HCT116 (cell line): ENCODE results near the gene SIL1. TPM values are rescaled to one million over a fixed set of nuclear protein-coding genes. Genes with fewer than 3 reads are reported as not detected.

Experiments
- ATAC-seq: fragments of 200-7000 bp; cut with Tn5 transposase; 2 replicates; pipeline ENCODE4 v1.9.1; 2020; ENCODE audit warnings: mild to moderate bottlenecking, moderate library complexity
- BruUV-seq: library from RNA; stranded (reverse); fragments of 400-500 nt; replicated peaks from 2 replicates; lab custom pipeline; 2021; lab: Mats Ljungman, UMichigan
- CTCF ChIA-PET: fragments of 300-600 bp; sonication (Branson Sonifier 250); formaldehyde crosslinking; loops from one replicate; lab custom pipeline; 2021; ENCODE audit warnings: antibody characterized with exemption; lab: Charles Lee
- POLR2A ChIA-PET: fragments of 300-600, 350-600 bp; sonication (Branson Sonifier 250); formaldehyde crosslinking; loops from one replicate; lab custom pipeline; 2021; ENCODE audit warnings: antibody characterized with exemption; lab: Charles Lee
- RAD21 ChIA-PET, 2 experiments: fragments of 300-600 bp; sonication (Branson Sonifier 250); formaldehyde crosslinking; loops; one replicate each; lab custom pipeline; 2023; ENCODE audit warnings: low total read pairs in 2 of 2; ENCODE audit not compliant: uncharacterized antibody in 2 of 2, unreplicated experiment in 2 of 2, low non-redundant PET in 1 of 2; lab: Charles Lee
- DNase-seq: peaks from one replicate; pipeline ENCODE4 v3.0.0-alpha.2; 2010; ENCODE audit warnings: low read depth, low spot score
- H2AFZ ChIP-seq: fragments of 200-600 bp; shearing (Covaris generic), sonication (generic); 2 replicates; pipeline ENCODE4 v1.6.1; 2017; ENCODE audit warnings: low read depth, mixed run types, mixed read lengths, antibody characterized with exemption, low read length; ENCODE audit not compliant: poor library complexity, severe bottlenecking
- H3K27ac ChIP-seq: 2 replicates; pipeline ENCODE4 v1.5.1; 2012; ENCODE audit warnings: low read depth, low read length
- H3K27me3 ChIP-seq: fragments of 200-600 bp; sonication (generic); 2 replicates; pipeline ENCODE4 v1.6.1; 2016; ENCODE audit warnings: mixed run types, low read length, mixed read lengths; ENCODE audit not compliant: insufficient read depth
- H3K36me3 ChIP-seq, 2 experiments: fragments of 200-500 bp in 1 of 2; fragments of 200-600 bp in 1 of 2; sonication (Bioruptor generic) in 1 of 2; sonication (generic) in 1 of 2; 2 replicates each; pipeline versions ENCODE4 v1.5.1 to v1.6.1; 2014 to 2016; ENCODE audit warnings: low read length in 2 of 2, inconsistent platforms in 1 of 2, mixed read lengths in 1 of 2, mixed run types in 1 of 2; ENCODE audit not compliant: insufficient read depth in 2 of 2, control insufficient read depth in 1 of 2
- H3K4me1 ChIP-seq, 2 experiments: fragments of 200-600 bp in 1 of 2; sonication (generic) in 1 of 2; 2 replicates each; pipeline versions ENCODE4 v1.5.1 to v1.6.1; 2012 to 2017; ENCODE audit warnings: low read length in 2 of 2, inconsistent platforms in 1 of 2, mild to moderate bottlenecking in 1 of 2, mixed read lengths in 1 of 2, mixed run types in 1 of 2, moderate library complexity in 1 of 2; ENCODE audit not compliant: insufficient read depth in 2 of 2, control insufficient read depth in 1 of 2
- H3K4me2 ChIP-seq: fragments of 200-600 bp; sonication (generic); 2 replicates; pipeline ENCODE4 v1.6.1; 2017; ENCODE audit warnings: mixed run types, low read length, mixed read lengths
- H3K4me3 ChIP-seq, 2 experiments: fragments of 200-600 bp in 1 of 2; sonication (generic) in 1 of 2; replicated peaks in 1 of 2; 2 replicates each; pipeline ENCODE4 v1.5.1; 2011 to 2016; ENCODE audit warnings: low read length in 2 of 2, control low read depth in 1 of 2, low read depth in 1 of 2, mild to moderate bottlenecking in 1 of 2, mixed read lengths in 1 of 2, mixed run types in 1 of 2
- H3K79me2 ChIP-seq: fragments of 200-600 bp; sonication (generic); 2 replicates; pipeline ENCODE4 v1.6.1; 2017; ENCODE audit warnings: mild to moderate bottlenecking, mixed run types, low read length, moderate library complexity, mixed read lengths; ENCODE audit not compliant: insufficient read depth
- H3K9ac ChIP-seq: fragments of 200-600 bp; sonication (generic); 2 replicates; pipeline ENCODE4 v1.6.1; 2016; ENCODE audit warnings: low read length, mixed read lengths
- H3K9me2 ChIP-seq: fragments of 200-600 bp; sonication (generic), shearing (Covaris generic); 2 replicates; pipeline ENCODE4 v1.6.1; 2017; ENCODE audit warnings: mixed run types, mild to moderate bottlenecking, moderate library complexity; ENCODE audit not compliant: insufficient read depth
- H3K9me3 ChIP-seq, 2 experiments: fragments of 200-500 bp in 1 of 2; fragments of 200-600 bp in 1 of 2; sonication (Bioruptor generic) in 1 of 2; sonication (generic) in 1 of 2; 2 replicates each; pipeline ENCODE4 v1.6.1; 2014 to 2017; ENCODE audit warnings: low read length in 2 of 2, mixed read lengths in 2 of 2, inconsistent platforms in 1 of 2, low read depth in 1 of 2, mild to moderate bottlenecking in 1 of 2, mixed run types in 1 of 2, moderate library complexity in 1 of 2; ENCODE audit not compliant: control insufficient read depth in 1 of 2, insufficient read depth in 1 of 2
- H4K20me1 ChIP-seq: fragments of 200-600 bp; sonication (generic), shearing (Covaris generic); 2 replicates; pipeline ENCODE4 v1.6.1; 2017; ENCODE audit warnings: mixed run types, mild to moderate bottlenecking, moderate library complexity; ENCODE audit not compliant: insufficient read depth
- CEBPB ChIP-seq: IDR thresholded peaks from 2 replicates; pipeline ENCODE4 v1.6.1; 2012; ENCODE audit warnings: low read depth
- EGR1 ChIP-seq: IDR thresholded peaks from 2 replicates; pipeline ENCODE4 v1.6.1; 2012; ENCODE audit warnings: low read depth
- EZH2phosphoT487 ChIP-seq: fragments of 200-600 bp; IDR thresholded peaks from 2 replicates; pipeline ENCODE4 v1.6.1; 2018; ENCODE audit warnings: antibody characterized with exemption, borderline replicate concordance
- FOSL1 ChIP-seq: IDR thresholded peaks from 2 replicates; pipeline ENCODE4 v1.6.1; 2012; ENCODE audit warnings: low read depth
- JUND ChIP-seq: IDR thresholded peaks from 2 replicates; pipeline ENCODE4 v1.6.1; 2012
- POLR2A ChIP-seq: IDR thresholded peaks from 2 replicates; pipeline ENCODE4 v1.7.0; 2011; ENCODE audit warnings: borderline replicate concordance; ENCODE audit not compliant: insufficient read depth, insufficient read length; ENCODE audit errors: extremely low read depth
- POLR2AphosphoS5 ChIP-seq: IDR thresholded peaks from 2 replicates; pipeline ENCODE4 v1.6.1; 2011; ENCODE audit warnings: mild to moderate bottlenecking, low read depth, low read length, moderate library complexity
- RAD21 ChIP-seq: IDR thresholded peaks from 2 replicates; pipeline ENCODE4 v1.6.1; 2012; ENCODE audit warnings: low read depth, mild to moderate bottlenecking
- SIN3A ChIP-seq: IDR thresholded peaks from 2 replicates; pipeline ENCODE4 v1.6.1; 2012; ENCODE audit warnings: low read depth
- SRF ChIP-seq: IDR thresholded peaks from 2 replicates; pipeline ENCODE4 v1.6.1; 2012; ENCODE audit warnings: low read depth
- TCF7L2 ChIP-seq: IDR thresholded peaks from 2 replicates; pipeline ENCODE4 v1.7.0; 2011; ENCODE audit warnings: borderline replicate concordance, inconsistent platforms; ENCODE audit not compliant: insufficient read depth, insufficient read length; ENCODE audit errors: extremely low read depth
- YY1 ChIP-seq: IDR thresholded peaks from 2 replicates; pipeline ENCODE4 v1.6.1; 2011; ENCODE audit warnings: low read length, low read depth, moderate library complexity, mild to moderate bottlenecking; ENCODE audit not compliant: insufficient replicate concordance; ENCODE audit errors: extremely low read depth
- ZFX ChIP-seq: fragments of 450-650 bp; IDR thresholded peaks from 2 replicates; pipeline ENCODE4 v1.6.1; 2017
- ZNF274 ChIP-seq: fragments of 200-500 bp; sonication (Bioruptor generic); IDR thresholded peaks from 2 replicates; pipeline ENCODE4 v1.6.1; 2014; ENCODE audit warnings: mild to moderate bottlenecking, low read depth, low read length, inconsistent platforms
- intact Hi-C: fragments of 100-400 bp; cut with micrococcal nuclease; formaldehyde crosslinking; loops from 2 replicates; pipeline ENCODE4 v1.10.0; 2022
- total RNA-seq: library from RNA; stranded (reverse); gene quantifications from one replicate; pipeline ENCODE4 v1.2.1, GENCODE V29; 2021; ENCODE audit not compliant: unreplicated experiment
- TF ChIP-seq, protein P1 (sequence below): IDR thresholded peaks from 2 replicates; pipeline ENCODE4 v1.6.1; 2012
- TF ChIP-seq, protein P2 (sequence below), 3 experiments: fragments of 200-600 bp in 1 of 3; sonication (generic) in 1 of 3; IDR thresholded peaks in 2 of 3; conservative IDR thresholded peaks in 1 of 3; 2 replicates each; pipeline ENCODE4 v1.5.1; 2012 to 2017; ENCODE audit warnings: low read depth in 2 of 3, low read length in 2 of 3, antibody characterized with exemption in 1 of 3, borderline replicate concordance in 1 of 3, control low read depth in 1 of 3, mild to moderate bottlenecking in 1 of 3, mixed read lengths in 1 of 3, mixed run types in 1 of 3, moderate library complexity in 1 of 3; ENCODE audit not compliant: insufficient read depth in 1 of 3

SIL1 gene
- total RNA-seq, 1 experiment from 2014 or later = 34.0 TPM

DNA sequence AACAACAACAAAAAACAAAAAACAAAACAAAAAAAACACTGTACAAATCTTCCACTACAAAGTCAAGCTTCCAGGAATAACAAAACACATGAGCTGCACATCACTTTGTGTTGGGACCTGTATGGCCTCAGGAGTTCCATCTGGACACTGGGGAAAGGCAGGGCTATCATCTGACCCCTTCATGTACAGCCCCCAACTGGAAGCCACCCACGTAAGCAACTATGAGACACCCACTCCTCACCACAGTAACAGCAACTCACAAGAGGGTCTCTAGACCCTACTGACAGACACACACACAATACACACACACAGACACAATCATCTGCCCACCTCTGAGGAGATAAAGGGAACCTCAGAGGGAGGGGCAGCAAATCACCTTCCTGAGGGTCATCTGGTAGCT lies 241.4 kb downstream of the SIL1 start:
- POLR2A ChIA-PET = no interaction called here
- Histone ChIP-seq H3K27ac (no peak overlapping the region), H3K9ac (no peak overlapping the region), H3K4me1 (no peaks in the 10 kb centered on the region), H2AFZ (no peak overlapping the region), H3K4me3 (no peak overlapping the region), H3K27me3 (no peaks in the 10 kb centered on the region), H3K36me3 (no peaks in the 10 kb centered on the region), H3K79me2 (no peaks in the 10 kb centered on the region), H3K4me2 (no peak overlapping the region), H3K9me3 (no peaks in the 10 kb centered on the region), H3K9me2 (no peaks in the 10 kb centered on the region), H4K20me1 (no peaks in the 10 kb centered on the region)
- intact Hi-C loops = no loop called here
- DNase-seq = no peak
- ATAC-seq = no peak
- RAD21 ChIA-PET = no interaction called here
- CTCF ChIA-PET = no interaction called here
- TF ChIP-seq YY1 (no peak), JUND (no peak), EZH2phosphoT487 (no peak), RAD21 (no peak), ZNF274 (no peak), TCF7L2 (no peak), POLR2A (no peak), SIN3A (no peak), EGR1 (no peak), SRF (no peak), ZFX (no peak), CEBPB (no peak), POLR2AphosphoS5 (no peak), FOSL1 (no peak)
- TF ChIP-seq, protein P1, sequence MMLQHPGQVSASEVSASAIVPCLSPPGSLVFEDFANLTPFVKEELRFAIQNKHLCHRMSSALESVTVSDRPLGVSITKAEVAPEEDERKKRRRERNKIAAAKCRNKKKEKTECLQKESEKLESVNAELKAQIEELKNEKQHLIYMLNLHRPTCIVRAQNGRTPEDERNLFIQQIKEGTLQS = no peak
- TF ChIP-seq, protein P2, sequence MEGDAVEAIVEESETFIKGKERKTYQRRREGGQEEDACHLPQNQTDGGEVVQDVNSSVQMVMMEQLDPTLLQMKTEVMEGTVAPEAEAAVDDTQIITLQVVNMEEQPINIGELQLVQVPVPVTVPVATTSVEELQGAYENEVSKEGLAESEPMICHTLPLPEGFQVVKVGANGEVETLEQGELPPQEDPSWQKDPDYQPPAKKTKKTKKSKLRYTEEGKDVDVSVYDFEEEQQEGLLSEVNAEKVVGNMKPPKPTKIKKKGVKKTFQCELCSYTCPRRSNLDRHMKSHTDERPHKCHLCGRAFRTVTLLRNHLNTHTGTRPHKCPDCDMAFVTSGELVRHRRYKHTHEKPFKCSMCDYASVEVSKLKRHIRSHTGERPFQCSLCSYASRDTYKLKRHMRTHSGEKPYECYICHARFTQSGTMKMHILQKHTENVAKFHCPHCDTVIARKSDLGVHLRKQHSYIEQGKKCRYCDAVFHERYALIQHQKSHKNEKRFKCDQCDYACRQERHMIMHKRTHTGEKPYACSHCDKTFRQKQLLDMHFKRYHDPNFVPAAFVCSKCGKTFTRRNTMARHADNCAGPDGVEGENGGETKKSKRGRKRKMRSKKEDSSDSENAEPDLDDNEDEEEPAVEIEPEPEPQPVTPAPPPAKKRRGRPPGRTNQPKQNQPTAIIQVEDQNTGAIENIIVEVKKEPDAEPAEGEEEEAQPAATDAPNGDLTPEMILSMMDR (IDR thresholded peaks at IDR 0.05 in 2 of 3, conservative IDR thresholded peaks at IDR 0.05 in 1 of 3; ENCODE audit: borderline replicate concordance in 1 of 3, insufficient read depth in 1 of 3, low read depth in 2 of 3, low read length in 2 of 3) = no peak
- no TSS peak for BruUV-seq
